GM23338 (cell line): Measurements from ENCODE around the gene PDS5A. TPM values are rescaled to one million over a fixed set of nuclear protein-coding genes. Genes with fewer than 3 reads are reported as not detected.

Experiments
- ATAC-seq: fragments of 200-7000 bp; cut with Tn5 transposase; 3 replicates; pipeline ENCODE4 v1.9.1; 2020
- DNase-seq: peaks from one replicate; pipeline ENCODE4 v3.0.0-alpha.2; 2015; ENCODE audit warnings: low spot score
- H2AFZ ChIP-seq: fragments of 200-600 bp; sonication (generic); 2 replicates; pipeline ENCODE4 v1.8.0; 2016; ENCODE audit warnings: antibody characterized with exemption, mild to moderate bottlenecking, moderate library complexity
- H3F3A ChIP-seq: fragments of 200-600 bp; sonication (generic); replicated peaks from 2 replicates; pipeline ENCODE4 v1.8.0; 2017; ENCODE audit warnings: antibody characterized with exemption, mixed run types, low read depth
- H3K27ac ChIP-seq: fragments of 200-600 bp; sonication (generic); 2 replicates; pipeline ENCODE4 v1.6.1; 2016; ENCODE audit warnings: low read depth
- H3K27me3 ChIP-seq: fragments of 200-600 bp; sonication (generic); 2 replicates; pipeline ENCODE4 v1.8.0; 2016; ENCODE audit warnings: mild to moderate bottlenecking, mixed run types, moderate library complexity; ENCODE audit not compliant: insufficient read depth
- H3K36me3 ChIP-seq: fragments of 200-600 bp; sonication (generic); 2 replicates; pipeline ENCODE4 v1.8.0; 2016; ENCODE audit warnings: mild to moderate bottlenecking; ENCODE audit not compliant: insufficient read depth
- H3K4me1 ChIP-seq: fragments of 200-600 bp; sonication (generic); 2 replicates; pipeline ENCODE4 v1.8.0; 2016; ENCODE audit warnings: mild to moderate bottlenecking, moderate library complexity; ENCODE audit not compliant: insufficient read depth
- H3K4me2 ChIP-seq: fragments of 200-600 bp; sonication (generic); 2 replicates; pipeline ENCODE4 v1.7.1; 2017; ENCODE audit warnings: mixed run types
- H3K4me3 ChIP-seq: fragments of 200-600 bp; sonication (generic); 2 replicates; pipeline ENCODE4 v1.6.1; 2016; ENCODE audit warnings: mixed run types
- H3K79me2 ChIP-seq: fragments of 200-600 bp; sonication (generic); replicated peaks from 2 replicates; pipeline ENCODE4 v1.8.0; 2017; ENCODE audit warnings: mild to moderate bottlenecking; ENCODE audit not compliant: insufficient read depth
- H3K9me2 ChIP-seq: fragments of 200-600 bp; sonication (generic); 2 replicates; pipeline ENCODE4 v1.8.0; 2017; ENCODE audit not compliant: insufficient read depth
- H4K20me1 ChIP-seq: fragments of 200-600 bp; sonication (generic); replicated peaks from 2 replicates; pipeline ENCODE4 v1.8.0; 2017; ENCODE audit warnings: mild to moderate bottlenecking; ENCODE audit not compliant: insufficient read depth
- H3K27ac Mint-ChIP-seq: 2 replicates; pipeline ENCODE4 v1.8.0; 2020; ENCODE audit warnings: inconsistent platforms, mild to moderate bottlenecking, moderate library complexity, mixed read lengths
- H3K27me3 Mint-ChIP-seq: 3 replicates; pipeline ENCODE4 v1.8.0; 2022; ENCODE audit warnings: low read depth, mild to moderate bottlenecking, moderate library complexity, mixed read lengths, inconsistent platforms; ENCODE audit not compliant: insufficient read depth, poor library complexity
- H3K36me3 Mint-ChIP-seq: 3 replicates; pipeline ENCODE4 v1.8.0; 2021; ENCODE audit warnings: low read depth, mild to moderate bottlenecking, inconsistent platforms, moderate library complexity, mixed read lengths
- H3K4me1 Mint-ChIP-seq: 3 replicates; pipeline ENCODE4 v1.8.0; 2020; ENCODE audit warnings: mild to moderate bottlenecking, inconsistent platforms, mixed read lengths
- H3K4me3 Mint-ChIP-seq: 3 replicates; pipeline ENCODE4 v1.8.0; 2021; ENCODE audit warnings: moderate library complexity, mild to moderate bottlenecking, inconsistent platforms, mixed read lengths
- H3K9me3 Mint-ChIP-seq: 3 replicates; pipeline ENCODE4 v1.8.0; 2020; ENCODE audit warnings: moderate library complexity, mild to moderate bottlenecking, inconsistent platforms, mixed read lengths
- CREB1 ChIP-seq: fragments of 250-450 bp; sonication (Bioruptor Pico); IDR thresholded peaks from 2 replicates; pipeline ENCODE4 v1.5.0; 2020; ENCODE audit warnings: low read depth, mild to moderate bottlenecking, moderate library complexity
- CTCF ChIP-seq, 2 experiments: fragments of 200-600 bp in 1 of 2; sonication (generic) in 1 of 2; conservative IDR thresholded peaks; 2 replicates each; pipeline versions ENCODE4 v1.5.1 to v1.6.1; 2016 to 2017; ENCODE audit warnings: antibody characterized with exemption in 2 of 2, low read depth in 2 of 2, mild to moderate bottlenecking in 2 of 2, moderate library complexity in 1 of 2
- ETS1 ChIP-seq: IDR thresholded peaks from 2 replicates; pipeline ENCODE4 v1.6.1; 2016; ENCODE audit warnings: antibody characterized with exemption
- EZH2 ChIP-seq: fragments of 200-600 bp; sonication (generic); IDR thresholded peaks from one replicate; pipeline ENCODE4 v1.8.0; 2017; ENCODE audit warnings: antibody characterized with exemption, mild to moderate bottlenecking, low read depth; ENCODE audit not compliant: unreplicated experiment
- EZH2phosphoT487 ChIP-seq: fragments of 200-600 bp; sonication (generic); IDR thresholded peaks from one replicate; pipeline ENCODE4 v1.8.1; 2018; ENCODE audit warnings: antibody characterized with exemption; ENCODE audit not compliant: unreplicated experiment
- JUNB ChIP-seq: IDR thresholded peaks from one replicate; pipeline ENCODE4 v1.6.1; 2016; ENCODE audit warnings: antibody characterized with exemption; ENCODE audit not compliant: unreplicated experiment
- REST ChIP-seq: IDR thresholded peaks from one replicate; pipeline ENCODE4 v1.6.1; 2018; ENCODE audit warnings: antibody characterized with exemption; ENCODE audit not compliant: unreplicated experiment
- STAT1 ChIP-seq: IDR thresholded peaks from one replicate; pipeline ENCODE4 v1.6.1; 2016; ENCODE audit warnings: antibody characterized with exemption; ENCODE audit not compliant: unreplicated experiment
- ZNF114 ChIP-seq: fragments of 250-450 bp; sonication (Bioruptor Pico); IDR thresholded peaks from 2 replicates; pipeline ENCODE4 v1.5.0; 2020; ENCODE audit warnings: mild to moderate bottlenecking, moderate library complexity
- ZNF331 ChIP-seq: fragments of 250-450 bp; sonication (Bioruptor Pico); IDR thresholded peaks from 2 replicates; pipeline ENCODE4 v1.5.0; 2020; ENCODE audit warnings: low read depth, mild to moderate bottlenecking, moderate library complexity
- ZNF462 ChIP-seq: fragments of 250-450 bp; sonication (Bioruptor Pico); IDR thresholded peaks from 2 replicates; pipeline ENCODE4 v1.5.0; 2020; ENCODE audit warnings: mild to moderate bottlenecking, moderate library complexity
- polyA plus RNA-seq: library from polyadenylated mRNA; unstranded; fragments of >200 nt; fragmentation: Nextera tagmentation; extraction: Ambion mirVana; gene quantifications from 2 replicates; pipeline ENCODE4 v1.2.1, GENCODE V29; 2016
- total RNA-seq: library from RNA; depleted of rRNA; stranded (reverse); fragments of >200 nt; shearing (Covaris generic); gene quantifications from 2 replicates; pipeline ENCODE4 v1.2.3, GENCODE V29; 2014

PDS5A gene
- total and polyA plus RNA-seq, 2 experiments from 2014 or later: 22.1 to 91.9 TPM

GRCh38 chr4:39823191-39823590 is 154.5 kb downstream of the PDS5A start:
- Histone ChIP-seq H3K4me2 (no peak overlapping the region), H3K4me1 (no peaks in the 10 kb centered on the region; the same call in 1 of the 2 replicates), H3K27ac (no peak overlapping the region), H3F3A (peaks cover 3% of the 10 kb centered on the region; the same call in 1 of the 2 replicates), H4K20me1 (0 out of 2 replicates have a peak, but pooled peaks cover 5% of the 10 kb centered on the region), H3K36me3 (no peaks in the 10 kb centered on the region), H3K4me3 (no peak overlapping the region), H3K79me2 (0 out of 2 replicates have a peak, but pooled peaks cover 3% of the 10 kb centered on the region), H3K9me2 (no peaks in the 10 kb centered on the region), H2AFZ (no peak overlapping the region), H3K27me3 (no peaks in the 10 kb centered on the region)
- no peaks in the 10 kb centered on the region for H3K9me3 Mint-ChIP-seq
- peak; percentile 7 for DNase-seq
- peaks cover 20% of the 10 kb centered on the region for H3K36me3 Mint-ChIP-seq
- H3K27ac Mint-ChIP-seq: peak overlapping the region; percentile 32; the same call in 1 of the 2 replicates
- no peak for ATAC-seq
- TF ChIP-seq CTCF (conservative IDR thresholded peaks at IDR 0.05; ENCODE audit: low read depth in 2 of 2): no peak
- TF ChIP-seq ZNF331 (CRISPR knock-in tag): no peak
- TF ChIP-seq CREB1 (CRISPR knock-in tag): no peak
- TF ChIP-seq STAT1: no peak
- no peak for TF ChIP-seq EZH2
- TF ChIP-seq REST: no peak
- TF ChIP-seq JUNB: no peak
- TF ChIP-seq ZNF462 (CRISPR knock-in tag): no peak
- TF ChIP-seq EZH2phosphoT487: no peak
- no peak for TF ChIP-seq ZNF114 (CRISPR knock-in tag)
- TF ChIP-seq ETS1: no peak
- peaks cover 7% of the 10 kb centered on the region for H3K27me3 Mint-ChIP-seq
- peaks cover 16% of the 10 kb centered on the region for H3K4me1 Mint-ChIP-seq
- no peak overlapping the region for H3K4me3 Mint-ChIP-seq
